HCEC 1CT (cell line): ENCODE results near the gene LENEP.
A peak's percentile ranks its signal among the peaks of the same experiment; 100 is the strongest.

Source experiments
- DNase-seq: peaks from one replicate; pipeline ENCODE4 v3.0.0-alpha.2; 2017

The LENEP gene

GRCh38 chr1:155033524-155033923, 40.1 kb downstream of the LENEP start, which contains the start of the genes DCST1 and DCST2:
Gene DCST1, plus strand, starts transcription at chr1:155033824. Its CDS starts 213 bp downstream, at chr1:155034037.
Gene DCST2, minus strand, starts transcription at chr1:155033781. Its CDS starts 80 bp downstream, at chr1:155033701.
- no peak for DNase-seq

- no peak for DNase-seq
Measured at GRCh38 chr1:155034318-155035208, 41.2 kb downstream of the LENEP start.

- DNase-seq: no peak
Measured at GRCh38 chr1:155035936-155036335, 42.5 kb downstream of the LENEP start.

GRCh38 chr1:155037043-155037442, 43.7 kb downstream of the LENEP start:
- no peak for DNase-seq

GRCh38 chr1:155037851-155038441, 44.6 kb downstream of the LENEP start:
- no peak for DNase-seq

GRCh38 chr1:155038602-155039307, 45.4 kb downstream of the LENEP start:
- peak; percentile 41 for DNase-seq

GRCh38 chr1:155039308-155039669, 45.9 kb downstream of the LENEP start:
- no peak for DNase-seq

- DNase-seq: no peak
Measured at GRCh38 chr1:155040358-155041093, 47.1 kb downstream of the LENEP start.

- DNase-seq: no peak
Measured at GRCh38 chr1:155042789-155043188, 49.4 kb downstream of the LENEP start.

- no peak for DNase-seq
Measured at GRCh38 chr1:155043301-155043702, 49.9 kb downstream of the LENEP start.

- DNase-seq: no peak
Measured at GRCh38 chr1:155043793-155044192, 50.4 kb downstream of the LENEP start.
